Body of pancreas (tissue), 4 donors: ENCODE results near the gene NUP58. TPM values are rescaled to one million over a fixed set of nuclear protein-coding genes. Genes with fewer than 3 reads are reported as not detected.

Source experiments
- ATAC-seq: fragments of 150-250 bp; one replicate; pipeline ENCODE4 v1.9.1; 2016
- DNase-seq, 4 donors: peaks; one replicate each; pipeline ENCODE4 v3.0.0-alpha.2; 2019
- H3K27ac ChIP-seq, 4 donors: fragments of 200-600 bp; sonication (generic); 1 replicate in 3 of 4; 2 replicates in 1 of 4; pipeline versions ENCODE4 v1.5.1 to v1.6.1; 2016 to 2019; ENCODE audit warnings: mild to moderate bottlenecking in 1 of 4, mixed read lengths in 1 of 4, moderate library complexity in 1 of 4
- H3K27me3 ChIP-seq, 2 donors: fragments of 200-600 bp; sonication (generic); one replicate each; pipeline ENCODE4 v1.6.0; 2016; ENCODE audit warnings: mild to moderate bottlenecking in 1 of 2
- H3K36me3 ChIP-seq, 2 donors: fragments of 200-600 bp; sonication (generic); replicated peaks in 1 of 2; 2 replicates each; pipeline ENCODE4 v1.5.1; 2016; ENCODE audit warnings: low read depth in 2 of 2; ENCODE audit not compliant: insufficient read depth in 1 of 2
- H3K4me1 ChIP-seq: fragments of 200-600 bp; sonication (generic); one replicate; pipeline ENCODE4 v1.6.0; 2016
- H3K4me3 ChIP-seq, 2 donors: fragments of 200-600 bp; sonication (generic); 1 replicate in 1 of 2; 2 replicates in 1 of 2; pipeline ENCODE4 v1.5.1; 2016 to 2019
- H3K9me3 ChIP-seq, 3 donors: fragments of 200-600 bp; sonication (generic); 1 replicate in 2 of 3; 2 replicates in 1 of 3; pipeline ENCODE4 v1.5.1; 2016
- CTCF ChIP-seq, 7 experiments: fragments of 450-650 bp in 4 of 7; fragments of 200-600 bp in 3 of 7; sonication (generic) in 3 of 7; IDR thresholded peaks; one replicate each; pipeline ENCODE4 v1.5.1; 2016 to 2019; ENCODE audit warnings: antibody characterized with exemption in 7 of 7
- POLR2A ChIP-seq, 3 donors: fragments of 450-650 bp; IDR thresholded peaks; one replicate each; pipeline ENCODE4 v1.6.1; 2016; ENCODE audit warnings: antibody characterized with exemption in 3 of 3, mild to moderate bottlenecking in 2 of 3
- WGBS, 2 donors: methylation state at CpG; one replicate each; pipeline ENCODE4 v1.1.5; 2017; 5-methylcytosine and 5-hydroxymethylcytosine counted together
- intact Hi-C: fragments of 100-400 bp; cut with DNase I; formaldehyde crosslinking; loops from one replicate; pipeline ENCODE4 v1.15.1; 2023
- total RNA-seq, 2 donors: library from RNA; depleted of rRNA; stranded (reverse); fragments of >200 nt; gene quantifications; one replicate each; pipeline ENCODE4 v1.1.0, GENCODE V29; 2016

NUP58 gene
- total RNA-seq, 2 donors from 2014 or later = 22.7 to 30.9 TPM

- H3K4me3 ChIP-seq = no peak overlapping the region
- intact Hi-C loops = no loop called here
- TF ChIP-seq POLR2A (IDR thresholded peaks at IDR 0.05) (no peak), CTCF (IDR thresholded peaks at IDR 0.05) (no peak)
- 38 to 40% methylated on average over 4 of the region's 4 CpGs for WGBS, 2 donors
- no peaks in the 10 kb centered on the region for H3K4me1 ChIP-seq
- ATAC-seq (no peak), DNase-seq (no peak)
- H3K36me3 ChIP-seq = no peaks in the 10 kb centered on the region
- no peak overlapping the region for H3K27ac ChIP-seq
- H3K9me3 ChIP-seq = no peaks in the 10 kb centered on the region
- no peaks in the 10 kb centered on the region for H3K27me3 ChIP-seq
Observed at GRCh38 chr13:25384758-25385410, 83.5 kb downstream of the NUP58 start.

- Histone ChIP-seq H3K4me1 (no peaks in the 10 kb centered on the region), H3K36me3 (no peaks in the 10 kb centered on the region), H3K27me3 (no peaks in the 10 kb centered on the region), H3K4me3 (no peak overlapping the region), H3K9me3 (no peaks in the 10 kb centered on the region), H3K27ac (no peak overlapping the region)
- DNase-seq = no peak
- TF ChIP-seq POLR2A (IDR thresholded peaks at IDR 0.05) = no peak
- no peak for TF ChIP-seq CTCF (IDR thresholded peaks at IDR 0.05)
- intact Hi-C loops = no loop called here
- WGBS, 2 donors = 32 to 39% methylated on average over 4 of the region's 4 CpGs
- ATAC-seq = no peak
Observed at GRCh38 chr13:25391932-25392331, 90.5 kb downstream of the NUP58 start.

Other genes with a start within 250 kb of the NUP58 start
- not detected for gene PABPC3, start 205.5 kb upstream of the NUP58 start, total RNA-seq
- gene AMER2, start 129.3 kb upstream of the NUP58 start, total RNA-seq = not detected
- 10 to 100 TPM; 11.2 to 13.2 TPM for gene MTMR6, start 14.1 kb upstream of the NUP58 start, total RNA-seq
- gene ATP8A2, start 70.3 kb downstream of the NUP58 start, total RNA-seq = under 1 TPM in 1 of 2 donors, not detected in 1; under 0.01 TPM